Measurements from ENCODE around the gene CCDC89.

Gene CCDC89

GRCh38 chr11:85712953-85713352 is 27.0 kb upstream of the CCDC89 start:
- WGBS (ENCODE audit: extremely low coverage, insufficient coverage, low lambda C conversion rate) = no CpG with 5 or more reads among the region's 3 CpGs
- Histone ChIP-seq H3K4me1 (ENCODE audit: control insufficient read depth, low read depth, low read length) (no peaks in the 10 kb centered on the region), H3K36me3 (ENCODE audit: control insufficient read depth, insufficient read depth, low read length) (no peaks in the 10 kb centered on the region), H2AK5ac (ENCODE audit: low read length) (no peak overlapping the region), H3K56ac (ENCODE audit: low read length) (no peak overlapping the region), H3K9ac (ENCODE audit: low read length) (no peak overlapping the region), H4K8ac (ENCODE audit: low read depth, low read length) (no peak overlapping the region), H3K18ac (ENCODE audit: low read length) (no peak overlapping the region), H3K79me2 (ENCODE audit: control insufficient read depth, insufficient read depth, low read length) (no peaks in the 10 kb centered on the region), H3K79me1 (ENCODE audit: low read length) (no peaks in the 10 kb centered on the region), H2BK5ac (ENCODE audit: low read length) (no peak overlapping the region), H3K4me3 (ENCODE audit: low read length) (no peak overlapping the region), H2BK120ac (ENCODE audit: low read depth, low read length) (no peak overlapping the region), H3K27ac (ENCODE audit: low read depth, low read length) (no peak overlapping the region), H3K23ac (ENCODE audit: low read length) (no peak overlapping the region), H2BK15ac (replicated peaks; ENCODE audit: low read depth) (no peak overlapping the region), H4K5ac (ENCODE audit: low read length) (no peak overlapping the region), H3K4ac (ENCODE audit: low read depth, low read length) (no peak overlapping the region), H3K27me3 (ENCODE audit: insufficient read depth, low read length, poor library complexity) (no peaks in the 10 kb centered on the region), H3K4me2 (ENCODE audit: low read length) (no peak overlapping the region)
- DNase-seq = no peak

GRCh38 chr11:85710917-85711316 is 24.9 kb upstream of the CCDC89 start:
- Histone ChIP-seq H3K4me2 (ENCODE audit: low read length) (no peak overlapping the region), H2AK5ac (ENCODE audit: low read length) (no peak overlapping the region), H2BK5ac (ENCODE audit: low read length) (no peak overlapping the region), H3K56ac (ENCODE audit: low read length) (no peak overlapping the region), H3K79me2 (ENCODE audit: control insufficient read depth, insufficient read depth, low read length) (no peaks in the 10 kb centered on the region), H2BK120ac (ENCODE audit: low read depth, low read length) (no peak overlapping the region), H3K9ac (ENCODE audit: low read length) (no peak overlapping the region), H3K79me1 (ENCODE audit: low read length) (no peaks in the 10 kb centered on the region), H3K23ac (ENCODE audit: low read length) (no peak overlapping the region), H3K4ac (ENCODE audit: low read depth, low read length) (no peak overlapping the region), H3K27ac (ENCODE audit: low read depth, low read length) (no peak overlapping the region), H3K4me3 (ENCODE audit: low read length) (no peak overlapping the region), H4K5ac (ENCODE audit: low read length) (no peak overlapping the region), H3K4me1 (ENCODE audit: control insufficient read depth, low read depth, low read length) (no peaks in the 10 kb centered on the region), H2BK15ac (replicated peaks; ENCODE audit: low read depth) (no peak overlapping the region), H3K36me3 (ENCODE audit: control insufficient read depth, insufficient read depth, low read length) (no peaks in the 10 kb centered on the region), H3K18ac (ENCODE audit: low read length) (no peak overlapping the region), H4K8ac (ENCODE audit: low read depth, low read length) (no peak overlapping the region), H3K27me3 (ENCODE audit: insufficient read depth, low read length, poor library complexity) (no peaks in the 10 kb centered on the region)
- no peak for DNase-seq
- WGBS (ENCODE audit: extremely low coverage, insufficient coverage, low lambda C conversion rate) = no CpG with 5 or more reads among the region's 5 CpGs

GRCh38 chr11:85709941-85710702 is 24.1 kb upstream of the CCDC89 start:
- H3K4me2 ChIP-seq (ENCODE audit: low read length) = no peak overlapping the region
- H3K23ac ChIP-seq (ENCODE audit: low read length) = no peak overlapping the region
- no peak for DNase-seq
- H2AK5ac ChIP-seq (ENCODE audit: low read length) = no peak overlapping the region
- no peak overlapping the region for H3K9ac ChIP-seq (ENCODE audit: low read length)
- H2BK120ac ChIP-seq (ENCODE audit: low read depth, low read length) = no peak overlapping the region
- no peaks in the 10 kb centered on the region for H3K27me3 ChIP-seq (ENCODE audit: insufficient read depth, low read length, poor library complexity)
- H4K5ac ChIP-seq (ENCODE audit: low read length) = no peak overlapping the region
- no peaks in the 10 kb centered on the region for H3K4me1 ChIP-seq (ENCODE audit: control insufficient read depth, low read depth, low read length)
- no peak overlapping the region for H3K56ac ChIP-seq (ENCODE audit: low read length)
- H3K79me2 ChIP-seq (ENCODE audit: control insufficient read depth, insufficient read depth, low read length) = no peaks in the 10 kb centered on the region
- WGBS (ENCODE audit: extremely low coverage, insufficient coverage, low lambda C conversion rate) = no CpG with 5 or more reads among the region's 5 CpGs
- H3K27ac ChIP-seq (ENCODE audit: low read depth, low read length) = no peak overlapping the region
- no peak overlapping the region for H3K18ac ChIP-seq (ENCODE audit: low read length)
- H2BK15ac ChIP-seq (replicated peaks; ENCODE audit: low read depth) = no peak overlapping the region
- no peak overlapping the region for H4K8ac ChIP-seq (ENCODE audit: low read depth, low read length)
- H3K4ac ChIP-seq (ENCODE audit: low read depth, low read length) = no peak overlapping the region
- no peak overlapping the region for H2BK5ac ChIP-seq (ENCODE audit: low read length)
- H3K79me1 ChIP-seq (ENCODE audit: low read length) = no peaks in the 10 kb centered on the region
- H3K4me3 ChIP-seq (ENCODE audit: low read length) = no peak overlapping the region
- no peaks in the 10 kb centered on the region for H3K36me3 ChIP-seq (ENCODE audit: control insufficient read depth, insufficient read depth, low read length)

- no peaks in the 10 kb centered on the region for H3K79me2 ChIP-seq (ENCODE audit: control insufficient read depth, insufficient read depth, low read length)
- H3K4me3 ChIP-seq (ENCODE audit: low read length) = no peak overlapping the region
- H3K27ac ChIP-seq (ENCODE audit: low read depth, low read length) = no peak overlapping the region
- no peak overlapping the region for H4K8ac ChIP-seq (ENCODE audit: low read depth, low read length)
- no peaks in the 10 kb centered on the region for H3K36me3 ChIP-seq (ENCODE audit: control insufficient read depth, insufficient read depth, low read length)
- no peak overlapping the region for H3K4ac ChIP-seq (ENCODE audit: low read depth, low read length)
- H2AK5ac ChIP-seq (ENCODE audit: low read length) = no peak overlapping the region
- no peaks in the 10 kb centered on the region for H3K79me1 ChIP-seq (ENCODE audit: low read length)
- no peak overlapping the region for H3K23ac ChIP-seq (ENCODE audit: low read length)
- H3K9ac ChIP-seq (ENCODE audit: low read length) = no peak overlapping the region
- no peak overlapping the region for H2BK15ac ChIP-seq (replicated peaks; ENCODE audit: low read depth)
- no peak overlapping the region for H2BK120ac ChIP-seq (ENCODE audit: low read depth, low read length)
- DNase-seq = no peak
- H3K4me2 ChIP-seq (ENCODE audit: low read length) = no peak overlapping the region
- no peak overlapping the region for H3K18ac ChIP-seq (ENCODE audit: low read length)
- H3K56ac ChIP-seq (ENCODE audit: low read length) = no peak overlapping the region
- H4K5ac ChIP-seq (ENCODE audit: low read length) = no peak overlapping the region
- H3K4me1 ChIP-seq (ENCODE audit: control insufficient read depth, low read depth, low read length) = no peaks in the 10 kb centered on the region
- H2BK5ac ChIP-seq (ENCODE audit: low read length) = no peak overlapping the region
- H3K27me3 ChIP-seq (ENCODE audit: insufficient read depth, low read length, poor library complexity) = no peaks in the 10 kb centered on the region
These were observed 19.8 kb upstream of the CCDC89 start for GRCh38 chr11:85705800-85706199.

- H3K4me2 ChIP-seq (ENCODE audit: low read length) = no peak overlapping the region
- no peak overlapping the region for H3K4me3 ChIP-seq (ENCODE audit: low read length)
- no CpG with 5 or more reads among the region's 3 CpGs for WGBS (ENCODE audit: extremely low coverage, insufficient coverage, low lambda C conversion rate)
- no peaks in the 10 kb centered on the region for H3K27me3 ChIP-seq (ENCODE audit: insufficient read depth, low read length, poor library complexity)
- no peak overlapping the region for H3K18ac ChIP-seq (ENCODE audit: low read length)
- no peaks in the 10 kb centered on the region for H3K79me1 ChIP-seq (ENCODE audit: low read length)
- no peak overlapping the region for H4K8ac ChIP-seq (ENCODE audit: low read depth, low read length)
- H3K4me1 ChIP-seq (ENCODE audit: control insufficient read depth, low read depth, low read length) = no peaks in the 10 kb centered on the region
- no peak overlapping the region for H2AK5ac ChIP-seq (ENCODE audit: low read length)
- no peak overlapping the region for H2BK15ac ChIP-seq (replicated peaks; ENCODE audit: low read depth)
- no peaks in the 10 kb centered on the region for H3K36me3 ChIP-seq (ENCODE audit: control insufficient read depth, insufficient read depth, low read length)
- H3K9ac ChIP-seq (ENCODE audit: low read length) = no peak overlapping the region
- no peak for DNase-seq
- no peak overlapping the region for H3K23ac ChIP-seq (ENCODE audit: low read length)
- H2BK120ac ChIP-seq (ENCODE audit: low read depth, low read length) = no peak overlapping the region
- H3K56ac ChIP-seq (ENCODE audit: low read length) = no peak overlapping the region
- H4K5ac ChIP-seq (ENCODE audit: low read length) = no peak overlapping the region
- no peaks in the 10 kb centered on the region for H3K79me2 ChIP-seq (ENCODE audit: control insufficient read depth, insufficient read depth, low read length)
- H3K27ac ChIP-seq (ENCODE audit: low read depth, low read length) = no peak overlapping the region
- H3K4ac ChIP-seq (ENCODE audit: low read depth, low read length) = no peak overlapping the region
- H2BK5ac ChIP-seq (ENCODE audit: low read length) = no peak overlapping the region
These were observed 19.0 kb upstream of the CCDC89 start for GRCh38 chr11:85704967-85705366.

Data from mesendoderm (in vitro differentiated cells).